Right ventricle myocardium inferior (tissue), 1 donor: Measurements from ENCODE around the gene CDHR3. TPM values are rescaled to one million over a fixed set of nuclear protein-coding genes. Genes with fewer than 3 reads are reported as not detected.
A peak's percentile ranks its signal among the peaks of the same experiment; 100 is the strongest.

Experiments
- ATAC-seq: fragments of 200-7000 bp; cut with Tn5 transposase; one replicate; pipeline ENCODE4 v1.9.1; 2020; ENCODE audit warnings: mild to moderate bottlenecking, moderate library complexity
- DNase-seq: peaks from one replicate; pipeline ENCODE4 v3.0.0; 2021; ENCODE audit errors: missing footprints
- intact Hi-C: fragments of 100-400 bp; cut with DNase I; formaldehyde crosslinking; loops from one replicate; pipeline ENCODE4 v1.11.0; 2022
- total RNA-seq: library from RNA; stranded (reverse); fragmentation: NEBNext Ultra II Directional; extraction: Animal tissue kit (Norgen Biotek cat#: 25700); gene quantifications from one replicate; pipeline ENCODE4 v1.2.1, GENCODE V29; 2021
- donor health status: DM: no; HTN: yes; CAD: no; lungs with severe emphysema.

The CDHR3 gene
- total RNA-seq, 1 donor from 2014 or later: 3.6 TPM

DNA sequence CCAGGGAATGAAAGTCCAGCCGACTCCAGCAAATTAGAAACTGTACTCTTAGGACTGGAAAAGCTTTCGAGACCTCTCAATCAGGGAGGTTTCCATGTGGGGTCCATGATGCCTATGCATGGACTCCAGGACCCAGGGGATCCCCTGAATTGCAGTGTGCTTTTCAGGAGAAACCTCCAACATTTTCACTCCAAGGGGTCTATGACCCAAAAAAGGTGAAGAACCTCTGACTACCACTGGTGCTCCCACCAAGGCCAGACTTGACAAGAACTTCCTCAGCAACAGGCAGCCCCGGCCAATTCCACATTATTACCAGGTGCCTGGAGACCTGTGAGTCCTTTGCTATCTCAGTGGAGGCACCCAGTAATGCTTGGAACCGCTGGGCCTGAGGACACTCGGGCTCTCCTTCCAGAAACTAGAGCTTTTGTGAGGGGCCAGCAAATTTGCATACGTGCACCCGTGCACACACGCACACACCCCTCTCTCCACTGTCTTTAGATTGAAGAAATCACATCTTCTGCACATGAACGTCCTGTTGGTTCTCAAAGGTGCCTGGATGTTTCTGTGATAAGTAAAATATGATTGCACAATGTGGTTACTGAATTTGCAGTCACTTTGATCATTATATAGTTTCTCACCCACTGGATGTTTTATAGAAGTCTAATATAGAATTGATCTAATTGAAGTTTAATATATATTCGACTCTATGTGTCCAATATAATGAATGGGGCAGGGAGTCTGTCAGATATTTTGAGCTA, 94.3 kb downstream of the CDHR3 start:
- DNase-seq: no peak
- ATAC-seq: no peak
- intact Hi-C loops: loop anchor here (1.0 kb wide), 1 partner anchor 96 kb away; no protein-coding TSS in a partner anchor

DNA sequence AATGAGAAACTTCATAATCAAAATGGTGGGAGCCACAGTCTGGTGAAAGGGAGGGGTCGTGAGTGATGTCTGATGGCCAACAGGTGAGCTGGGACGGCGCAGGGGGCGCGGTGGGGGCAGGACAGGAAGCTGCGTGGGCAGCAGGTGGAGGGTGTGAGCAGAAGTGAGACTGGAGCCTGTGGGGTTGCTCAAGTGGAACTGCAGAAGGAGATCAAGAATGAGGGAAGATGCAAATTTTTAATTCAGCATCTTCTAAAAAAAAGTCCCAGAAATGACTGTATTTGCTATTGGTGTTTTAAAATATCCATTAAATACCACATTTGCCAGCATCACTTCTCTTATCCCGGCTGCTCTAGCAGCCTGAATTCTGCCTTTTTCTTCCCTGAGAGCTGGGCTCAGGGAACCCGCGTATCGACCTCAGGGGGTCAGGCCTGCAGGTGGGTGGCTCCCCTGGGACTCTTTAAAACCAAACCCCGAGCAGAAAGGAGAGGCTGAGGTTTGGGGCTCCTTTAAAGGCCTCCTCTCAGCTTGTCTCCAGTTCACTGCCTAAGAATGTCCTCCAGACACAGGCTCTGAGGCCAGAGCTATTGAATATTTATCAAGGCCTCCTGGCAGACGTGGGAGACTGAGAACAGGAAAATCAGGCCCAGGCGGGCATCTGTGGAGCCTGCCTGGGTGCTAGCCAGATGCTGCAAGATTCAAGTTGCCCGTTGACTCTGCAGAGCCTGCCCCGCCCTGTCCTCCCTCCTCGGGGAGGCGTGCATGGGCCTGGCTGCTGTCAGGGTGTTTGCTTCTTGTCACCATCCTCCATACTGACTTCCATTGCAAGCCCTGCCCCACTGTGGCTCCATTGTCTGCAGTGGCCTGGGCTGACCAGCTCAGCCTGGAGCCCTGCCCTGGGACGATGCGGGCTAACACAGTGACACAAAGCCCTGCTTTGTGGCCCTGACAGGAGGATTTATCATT, 95.2 kb downstream of the CDHR3 start:
- no peak for DNase-seq
- intact Hi-C loops: loop anchor here (1.0 kb wide), 1 partner anchor 95 kb away; no protein-coding TSS in a partner anchor
- ATAC-seq: no peak

DNA sequence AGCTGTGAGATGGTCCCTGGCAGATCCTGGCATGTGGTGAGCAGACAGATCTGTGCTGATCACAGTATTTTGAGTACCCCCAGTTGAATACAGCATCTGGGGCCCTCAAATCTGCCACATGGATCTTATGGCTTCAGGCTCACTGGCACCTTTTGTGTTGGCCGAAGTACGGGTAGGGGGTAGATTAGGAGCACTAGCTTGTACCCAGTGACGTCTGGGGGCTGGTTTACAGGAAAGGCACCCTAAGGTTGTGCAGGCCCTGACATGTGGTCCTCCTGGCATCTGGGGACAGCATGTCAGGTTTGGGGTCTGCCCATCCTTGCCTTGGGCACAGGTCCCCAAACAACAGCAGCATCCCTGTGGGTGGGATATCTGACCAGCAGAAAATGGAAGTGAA, 95.9 kb downstream of the CDHR3 start:
- ATAC-seq: no peak
- intact Hi-C loops: no loop called here
- DNase-seq: no peak

DNA sequence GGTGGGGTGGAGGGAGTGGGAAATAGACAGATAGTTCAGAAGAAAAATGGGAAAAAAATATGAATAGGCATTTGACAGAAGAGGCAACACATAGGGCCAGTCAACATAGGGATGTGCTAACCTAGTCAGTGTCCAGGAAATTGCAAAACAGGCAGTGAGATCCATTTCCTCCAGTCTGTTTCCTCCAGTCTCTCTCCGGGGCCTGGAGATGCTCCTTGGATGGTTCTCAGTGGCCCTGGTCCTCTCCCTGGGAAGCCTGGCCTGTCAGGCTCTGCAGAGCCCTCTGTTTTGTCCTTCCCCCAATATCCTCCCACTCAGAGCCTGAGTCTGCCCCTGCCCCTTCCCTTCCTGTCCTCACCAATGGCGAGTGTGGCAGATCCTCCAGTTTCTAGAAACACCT, 96.5 kb downstream of the CDHR3 start:
- no peak for DNase-seq
- intact Hi-C loops: no loop called here
- no peak for ATAC-seq

DNA sequence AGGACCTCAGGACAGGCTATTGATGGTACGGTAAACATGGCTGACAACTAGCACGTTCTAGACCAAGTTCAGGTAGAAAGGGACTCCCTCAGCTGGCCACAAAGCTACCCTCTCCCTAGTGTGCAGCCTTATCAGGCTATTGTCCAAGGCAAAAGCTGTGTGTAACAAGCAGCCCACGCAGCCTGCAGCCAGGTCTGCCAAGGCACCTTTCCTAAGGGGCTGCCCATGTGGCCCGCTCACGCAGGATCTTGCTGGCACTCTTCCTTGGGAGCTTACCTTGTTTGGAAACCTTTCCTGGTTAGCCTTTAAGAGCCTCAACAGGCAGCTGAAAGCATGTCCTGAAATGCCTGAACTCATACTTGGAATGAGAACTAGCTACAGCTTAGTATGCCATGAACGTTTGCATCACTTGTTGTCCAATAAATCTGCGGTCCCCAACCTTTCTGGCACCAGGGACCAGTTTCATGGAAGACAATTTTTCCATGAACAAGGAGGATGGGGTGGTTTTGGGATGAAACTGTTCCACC, 97.4 kb downstream of the CDHR3 start:
- intact Hi-C loops: loop anchor here (10.0 kb wide), 1 partner anchor 224 kb away; the partner anchor contains the start of gene NAMPT
- DNase-seq (no peak), ATAC-seq (no peak)

DNA sequence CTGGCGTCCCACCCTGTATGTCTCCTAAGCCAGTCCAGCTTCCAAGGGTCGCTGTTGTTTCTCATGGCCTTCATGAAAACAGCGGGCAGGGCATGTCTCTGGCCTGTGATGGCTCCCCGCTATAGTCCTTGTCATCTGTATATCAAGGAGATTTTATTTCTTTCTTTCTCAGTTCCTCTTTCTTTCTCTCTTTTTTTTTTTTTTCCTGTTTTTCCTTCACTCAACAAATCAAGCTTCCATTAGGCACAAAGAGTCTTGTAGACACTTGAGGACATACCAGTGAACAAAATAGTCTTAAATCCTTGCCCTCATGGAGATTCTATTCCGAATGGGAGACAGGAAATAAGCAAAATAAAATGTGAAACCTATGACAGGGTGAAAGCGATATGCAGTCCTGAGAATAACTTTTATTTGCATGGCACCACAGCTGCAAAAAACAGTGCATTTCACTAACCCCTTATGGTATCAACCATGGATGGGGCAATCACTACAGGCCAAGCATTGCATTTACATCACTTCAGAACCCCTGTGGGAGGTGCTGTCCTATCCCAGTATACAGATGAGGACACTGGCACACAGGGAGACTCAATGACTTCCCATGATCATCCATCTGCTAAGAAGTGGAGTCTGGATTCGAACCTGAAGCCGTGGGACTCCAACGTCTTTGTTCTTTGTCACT, 98.4 kb downstream of the CDHR3 start:
- DNase-seq (no peak), ATAC-seq (no peak)
- intact Hi-C loops: loop anchor here (10.0 kb wide), 1 partner anchor 223 kb away; the partner anchor contains the start of gene NAMPT

DNA sequence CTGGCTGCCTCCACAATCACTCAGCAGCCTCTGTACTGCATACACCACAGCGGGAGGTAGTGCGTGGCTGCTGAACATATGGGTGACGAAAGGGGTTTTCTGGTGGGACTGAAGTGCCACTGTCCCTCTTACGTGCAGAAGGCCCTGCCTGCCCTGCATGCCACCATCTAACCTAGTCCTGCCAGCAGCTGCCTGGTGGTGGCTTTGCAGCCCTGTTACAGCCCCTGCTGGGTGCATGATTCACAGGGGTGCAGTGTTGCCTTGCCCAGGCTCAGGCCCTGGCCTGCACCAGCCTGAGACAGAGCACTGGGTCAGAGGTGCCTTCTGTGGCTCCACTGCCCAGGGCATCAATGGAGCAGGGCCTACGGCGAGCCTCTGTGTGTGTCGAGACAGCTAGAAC, 98.9 kb downstream of the CDHR3 start:
- ATAC-seq: no peak
- intact Hi-C loops: loop anchor here (10.0 kb wide), 1 partner anchor 223 kb away; the partner anchor contains the start of gene NAMPT
- DNase-seq: no peak

DNA sequence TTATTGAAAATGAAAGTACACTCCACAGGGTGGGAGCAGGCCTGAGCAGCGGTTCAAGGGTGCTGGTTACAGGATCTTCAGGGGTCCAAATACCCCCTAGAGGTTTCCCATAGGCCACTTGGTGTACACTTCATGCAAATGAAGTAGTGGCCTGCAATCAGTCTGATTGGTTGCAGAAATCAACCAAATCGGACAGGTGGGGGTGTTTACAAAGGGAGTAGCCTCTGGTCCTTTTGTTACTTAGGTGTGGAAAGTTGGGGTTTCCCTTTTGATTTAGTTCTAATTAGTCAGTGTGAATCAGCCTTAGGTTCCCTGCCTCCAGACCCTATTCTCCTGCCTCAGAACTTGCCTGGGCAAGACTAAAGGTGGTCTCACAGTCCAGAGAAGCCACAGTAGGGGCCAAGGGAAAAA, 99.5 kb downstream of the CDHR3 start:
- intact Hi-C loops: loop anchor here (10.0 kb wide), 1 partner anchor 222 kb away; the partner anchor contains the start of gene NAMPT
- DNase-seq (no peak), ATAC-seq (no peak)

DNA sequence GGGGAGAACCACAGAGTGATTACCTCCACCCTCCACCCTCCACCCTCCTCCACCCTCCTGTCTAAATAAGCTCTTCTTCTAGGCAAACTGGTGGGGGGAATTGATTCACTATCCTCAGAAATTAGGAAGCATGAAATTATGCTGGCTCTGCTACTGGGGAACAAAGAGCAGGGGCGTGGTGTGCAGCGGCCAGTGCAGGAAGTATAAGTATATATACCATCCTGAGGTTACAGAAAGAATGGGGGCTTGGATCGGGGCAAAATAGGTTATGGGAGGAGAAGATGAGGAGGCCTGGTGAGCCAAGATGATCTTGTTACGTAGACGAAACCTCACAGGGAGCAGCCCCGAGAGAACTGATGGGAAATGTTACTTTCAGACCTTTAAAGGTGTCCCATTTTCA, 100.0 kb downstream of the CDHR3 start:
- DNase-seq: no peak
- intact Hi-C loops: loop anchor here (10.0 kb wide), 1 partner anchor 222 kb away; the partner anchor contains the start of gene NAMPT

DNA sequence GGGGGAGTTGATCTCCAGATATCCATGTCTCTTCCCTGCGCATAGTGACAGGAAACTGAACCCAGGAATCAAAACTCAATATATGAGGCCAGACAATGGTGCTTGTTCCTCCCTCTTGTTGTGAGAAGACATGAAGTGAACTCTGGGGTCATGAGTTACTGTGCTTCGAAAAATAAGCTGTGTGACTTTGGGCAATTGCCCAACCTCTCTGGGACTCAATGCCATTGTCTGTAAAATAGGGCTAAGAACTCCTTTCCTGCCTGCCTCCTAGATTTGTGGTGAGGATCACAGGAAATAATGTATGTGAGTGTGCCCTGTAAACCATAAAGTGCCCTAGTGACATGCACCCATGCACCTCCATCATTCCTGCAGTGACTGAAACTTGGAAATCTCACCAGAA, 100.6 kb downstream of the CDHR3 start:
- DNase-seq: no peak
- intact Hi-C loops: loop anchor here (2.0 to 10.0 kb wide), 2 partner anchors 49 to 221 kb away; partner anchors contain the start of genes NAMPT and SYPL1
- ATAC-seq: no peak

More for the DNA sequence above, 100.0 kb downstream of the CDHR3 start:
- ATAC-seq: no peak

DNA sequence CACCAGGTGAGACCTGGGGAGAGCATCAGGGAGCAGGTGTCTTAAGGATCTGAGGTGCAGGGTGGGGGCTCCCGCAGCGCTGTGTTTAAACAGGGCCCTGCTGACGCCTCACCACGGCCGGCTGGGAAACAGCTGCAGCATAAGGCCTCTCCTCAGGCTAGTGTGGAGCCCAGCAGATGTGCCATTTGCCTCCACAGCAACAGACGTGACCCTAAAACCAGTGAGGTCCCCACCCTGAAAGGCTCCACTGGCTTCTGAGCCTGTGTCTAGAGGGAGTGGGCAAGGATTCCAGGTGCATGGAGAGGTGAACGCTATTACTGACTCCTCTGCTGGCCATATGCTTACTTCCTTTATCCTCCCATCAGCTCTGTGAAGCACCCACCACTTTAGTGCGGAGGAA, 101.3 kb downstream of the CDHR3 start:
- intact Hi-C loops: loop anchor here (2.0 to 10.0 kb wide), 2 partner anchors 48 to 220 kb away; partner anchors contain the start of genes NAMPT and SYPL1
- DNase-seq (no peak), ATAC-seq (no peak)

DNA sequence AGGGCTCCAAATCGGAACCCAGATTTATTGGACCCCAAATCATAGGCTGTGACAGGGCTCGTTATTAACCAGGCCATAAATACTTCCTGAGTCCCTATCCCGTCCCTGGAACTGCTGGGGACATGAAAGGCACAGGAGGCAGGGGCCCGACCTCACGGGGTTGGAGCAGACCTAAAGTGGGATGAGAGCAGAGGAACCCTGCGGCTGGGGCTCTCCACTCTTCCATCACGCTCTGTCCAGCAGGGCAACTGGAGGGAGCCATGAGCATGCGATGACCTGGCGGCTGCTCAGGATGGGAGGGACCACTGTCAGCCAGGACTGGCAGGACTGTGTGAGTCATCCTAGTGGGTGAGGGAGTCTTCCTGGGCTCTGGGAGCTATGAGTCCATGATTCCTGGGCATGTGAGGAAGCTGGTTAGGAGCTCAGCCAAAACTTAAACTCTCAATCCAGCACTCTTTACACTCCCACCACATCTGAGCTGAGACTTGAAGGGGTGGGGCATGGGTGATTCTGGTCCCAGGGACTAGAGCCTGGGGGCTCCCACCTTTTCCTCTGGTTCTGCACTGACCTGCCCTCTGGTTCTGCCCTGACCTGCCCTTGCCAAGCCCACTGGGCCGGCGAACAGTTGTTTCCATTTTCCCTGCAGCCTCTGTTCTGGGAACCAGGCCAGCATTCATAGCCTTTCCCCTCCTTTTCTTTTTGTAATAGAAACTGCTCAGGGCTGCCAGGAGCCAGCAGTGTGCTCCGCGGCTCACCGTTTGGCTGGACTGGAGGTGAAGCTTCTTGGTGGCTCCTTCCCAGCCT, 101.9 kb downstream of the CDHR3 start:
- ATAC-seq (peak; percentile 91), DNase-seq (peak; percentile 86)
- intact Hi-C loops: loop anchor here (2.0 to 10.0 kb wide), 3 partner anchors 48 to 220 kb away; partner anchors contain the start of genes NAMPT and SYPL1

DNA sequence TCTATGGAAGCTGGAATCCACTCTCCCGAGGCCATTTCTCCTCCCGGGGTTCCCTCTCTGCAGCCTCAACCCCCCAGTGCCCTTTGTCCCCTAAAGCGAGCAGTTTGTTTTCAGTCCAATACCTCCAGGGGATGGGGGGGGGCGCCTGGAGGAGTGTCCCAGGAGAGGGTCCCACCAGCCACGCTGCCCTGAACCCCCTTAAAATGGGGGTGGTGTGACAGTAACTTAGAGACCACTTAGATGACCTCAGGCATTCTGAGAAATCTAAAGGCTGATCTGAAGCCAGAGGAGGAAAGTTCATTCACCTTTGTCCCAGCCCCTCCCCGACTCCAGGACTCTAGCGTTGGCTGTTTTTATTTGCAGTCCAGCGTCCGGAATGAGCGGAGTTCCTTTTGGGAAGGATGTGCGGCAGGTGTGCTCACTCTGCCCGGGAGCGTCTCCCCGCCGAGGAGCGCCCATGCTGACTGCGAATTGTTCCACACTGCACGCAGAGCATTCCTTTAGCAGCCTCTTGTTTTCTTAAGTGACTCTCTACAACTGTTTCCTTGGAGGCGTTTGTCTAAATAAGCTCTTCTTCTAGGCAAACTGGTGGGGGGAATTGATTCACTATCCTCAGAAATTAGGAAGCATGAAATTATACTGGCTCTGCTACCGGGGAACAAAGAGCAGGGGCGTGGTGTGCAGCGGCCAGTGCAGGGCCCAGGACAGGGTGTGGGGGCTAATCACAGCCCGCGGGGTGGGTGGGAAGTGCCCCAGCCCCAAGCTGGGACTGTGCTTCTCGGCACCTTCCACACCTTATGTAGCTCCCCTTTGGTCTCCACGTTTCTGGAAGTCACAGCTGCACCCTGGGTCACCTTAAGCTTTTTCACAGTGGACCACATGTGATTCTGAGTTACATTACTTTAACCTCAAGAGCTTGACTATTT, 102.8 kb downstream of the CDHR3 start:
- DNase-seq (no peak), ATAC-seq (peak; percentile 9)
- intact Hi-C loops: loop anchor here (2.0 to 10.0 kb wide), 3 partner anchors 47 to 219 kb away; partner anchors contain the start of genes NAMPT and SYPL1

DNA sequence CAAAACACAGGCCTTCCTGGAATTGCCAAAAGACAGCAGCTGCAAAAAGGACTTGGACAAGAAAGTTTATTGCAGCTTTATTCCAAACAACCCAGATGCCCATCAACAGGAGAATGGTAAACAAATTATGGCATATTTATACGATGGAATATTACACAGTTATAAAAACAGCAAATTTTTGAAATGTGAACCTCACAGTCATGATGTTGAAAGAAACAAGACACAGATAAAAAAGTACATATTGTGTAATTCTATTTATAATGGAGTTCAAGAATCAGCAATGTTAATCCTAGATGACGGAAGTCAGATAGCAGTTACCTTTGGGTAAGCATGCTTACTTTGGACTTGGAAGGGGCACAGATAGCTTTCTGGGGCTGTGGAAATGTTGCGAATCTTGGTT, 104.6 kb downstream of the CDHR3 start:
- intact Hi-C loops: loop anchor here (5.0 to 10.0 kb wide), 2 partner anchors 150 to 217 kb away; partner anchors contain the start of gene NAMPT
- DNase-seq: no peak
- ATAC-seq: no peak

DNA sequence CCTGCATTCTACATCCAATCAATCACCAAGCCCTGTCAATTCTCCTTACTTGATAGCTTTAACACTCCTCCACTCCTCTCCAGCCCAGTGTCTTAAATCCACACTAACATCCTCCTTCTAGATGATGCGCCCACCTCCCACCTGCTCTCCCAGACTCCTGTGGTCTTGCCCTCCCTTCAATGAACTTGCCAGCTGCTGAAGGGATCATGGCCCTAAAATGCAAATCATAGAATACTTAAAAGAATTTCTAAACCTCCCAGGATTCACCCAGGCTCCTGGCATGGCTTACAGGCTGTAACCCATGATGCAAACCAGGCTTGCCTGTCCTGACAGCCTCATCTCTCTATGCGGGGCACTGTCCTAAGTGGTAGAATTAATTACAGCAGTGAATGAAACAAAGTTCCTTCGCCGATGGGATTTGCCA, 105.5 kb downstream of the CDHR3 start:
- DNase-seq (no peak), ATAC-seq (no peak)
- intact Hi-C loops: loop anchor here (5.0 to 10.0 kb wide), 2 partner anchors 149 to 216 kb away; partner anchors contain the start of gene NAMPT

DNA sequence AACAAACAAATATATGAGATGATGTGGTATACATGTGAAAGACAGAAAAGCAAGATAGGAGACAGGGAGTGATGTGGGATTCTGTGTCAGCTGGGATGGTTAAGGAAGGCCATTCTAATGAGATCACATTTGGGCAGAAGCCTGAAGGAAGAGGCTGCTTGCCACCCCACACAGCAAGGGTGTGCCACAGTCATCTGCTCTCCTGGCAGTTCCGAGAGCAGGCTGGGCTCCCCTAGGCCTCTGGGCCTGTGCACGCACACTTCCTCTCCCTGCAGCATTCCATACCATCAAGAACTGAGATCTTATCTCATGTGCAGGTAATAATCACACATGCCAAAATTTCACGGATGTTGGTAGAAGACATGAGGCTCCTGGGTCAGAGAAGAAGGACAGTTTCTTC, 105.9 kb downstream of the CDHR3 start:
- no peak for ATAC-seq
- intact Hi-C loops: loop anchor here (5.0 to 10.0 kb wide), 2 partner anchors 148 to 216 kb away; partner anchors contain the start of gene NAMPT
- no peak for DNase-seq
